Measurements from ENCODE around the gene NDFIP1.

NDFIP1 gene

DNA sequence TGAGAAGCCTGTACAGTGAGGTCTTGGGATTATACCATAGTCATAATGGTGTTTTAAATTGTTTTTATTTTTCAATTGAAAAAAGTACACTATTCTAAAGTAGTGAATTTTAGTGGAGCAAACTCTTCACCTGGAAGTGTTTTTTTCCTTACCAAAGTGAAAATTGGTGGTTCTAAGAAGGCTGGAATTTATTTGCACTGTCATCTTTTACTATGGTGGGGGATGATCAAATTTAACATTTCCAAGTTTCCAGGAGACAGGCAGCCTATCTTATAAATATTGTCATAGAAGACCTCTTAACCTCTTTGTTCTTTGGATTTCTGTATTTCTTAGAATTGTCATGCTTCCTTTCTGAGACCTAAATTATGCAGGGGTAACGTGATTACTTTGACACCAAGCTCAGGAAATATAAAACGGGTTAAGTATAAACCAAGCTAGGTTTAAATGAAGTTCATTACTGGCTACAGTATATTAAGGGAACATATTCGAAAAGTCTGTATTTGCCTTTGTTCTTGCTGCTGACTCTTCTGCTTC is 20.2 kb downstream of the NDFIP1 start:
- H3K4me3 ChIP-seq (replicated peaks in 1 of 2; ENCODE audit: low read depth in 2 of 2, low read length in 2 of 2) = no peak overlapping the region
- TF ChIP-seq CTCF (IDR thresholded peaks at IDR 0.05; ENCODE audit: low read depth, low read length) = no peak
- DNase-seq (ENCODE audit: low read depth in 2 of 2) = no peak

GRCh38 chr5:142129446-142130066 is 21.0 kb downstream of the NDFIP1 start:
- no peak for DNase-seq (ENCODE audit: low read depth in 2 of 2)
- H3K4me3 ChIP-seq (replicated peaks in 1 of 2; ENCODE audit: low read depth in 2 of 2, low read length in 2 of 2) = no peak overlapping the region
- TF ChIP-seq CTCF (IDR thresholded peaks at IDR 0.05; ENCODE audit: low read depth, low read length) = no peak

GRCh38 chr5:142131394-142131793 is 22.8 kb downstream of the NDFIP1 start:
- no peak for DNase-seq (ENCODE audit: low read depth in 2 of 2)
- no peak for TF ChIP-seq CTCF (IDR thresholded peaks at IDR 0.05; ENCODE audit: low read depth, low read length)
- no peak overlapping the region for H3K4me3 ChIP-seq (replicated peaks in 1 of 2; ENCODE audit: low read depth in 2 of 2, low read length in 2 of 2)

GRCh38 chr5:142132916-142133315 is 24.3 kb downstream of the NDFIP1 start:
- no peak for DNase-seq (ENCODE audit: low read depth in 2 of 2)
- no peak overlapping the region for H3K4me3 ChIP-seq (replicated peaks in 1 of 2; ENCODE audit: low read depth in 2 of 2, low read length in 2 of 2)
- TF ChIP-seq CTCF (IDR thresholded peaks at IDR 0.05; ENCODE audit: low read depth, low read length) = no peak

GRCh38 chr5:142133330-142134206 is 25.0 kb downstream of the NDFIP1 start:
- no peak for TF ChIP-seq CTCF (IDR thresholded peaks at IDR 0.05; ENCODE audit: low read depth, low read length)
- no peak for DNase-seq (ENCODE audit: low read depth in 2 of 2)
- no peak overlapping the region for H3K4me3 ChIP-seq (replicated peaks in 1 of 2; ENCODE audit: low read depth in 2 of 2, low read length in 2 of 2)

DNA sequence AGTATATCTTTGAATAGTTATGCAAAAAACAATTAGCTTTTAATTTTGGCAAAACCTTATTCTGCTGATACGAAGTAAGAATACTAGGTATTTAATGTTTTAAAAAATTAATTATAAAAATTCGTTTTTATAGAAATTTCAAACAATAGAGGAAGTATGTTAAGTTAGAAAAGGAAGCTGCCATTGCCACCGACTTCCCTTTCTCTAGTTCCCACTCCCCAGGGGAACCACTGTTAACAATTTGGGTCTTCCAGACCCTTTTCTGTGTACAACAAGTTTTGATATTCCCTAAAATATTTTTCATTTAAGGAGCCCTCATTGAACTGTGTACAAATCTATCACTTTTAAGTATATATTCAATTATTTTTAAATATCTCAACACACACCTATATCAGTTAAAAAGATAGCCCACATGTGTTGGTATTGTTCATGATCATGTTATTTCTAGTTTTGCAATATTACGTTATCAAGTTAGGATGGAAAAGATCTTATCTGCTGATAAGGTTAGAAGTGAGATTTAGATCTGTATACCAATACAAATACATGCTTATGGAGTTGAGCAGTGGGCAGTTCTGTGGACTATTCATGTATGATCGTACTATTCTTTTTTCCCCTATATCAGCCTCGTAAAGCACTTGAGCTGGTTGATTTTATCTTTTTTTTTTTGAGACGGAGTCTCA is 25.9 kb downstream of the NDFIP1 start:
- H3K4me3 ChIP-seq (replicated peaks in 1 of 2; ENCODE audit: low read depth in 2 of 2, low read length in 2 of 2) = no peak overlapping the region
- DNase-seq (ENCODE audit: low read depth in 2 of 2) = no peak
- no peak for TF ChIP-seq CTCF (IDR thresholded peaks at IDR 0.05; ENCODE audit: low read depth, low read length)
